IMR-90 (cell line): ENCODE results near the gene IP6K1.

Source experiments
- BHLHE40 ChIP-seq: fragments of 150-350 bp; IDR thresholded peaks from 2 replicates; pipeline ENCODE4 v1.6.1; 2016; ENCODE audit warnings: mild to moderate bottlenecking, low read depth, low read length
- CEBPB ChIP-seq: IDR thresholded peaks from 2 replicates; pipeline ENCODE4 v1.6.1; 2012; ENCODE audit warnings: low read depth, low read length, improper control_type of control experiment
- CHD1 ChIP-seq: IDR thresholded peaks from 2 replicates; pipeline ENCODE4 v1.6.1; 2012; ENCODE audit warnings: low read depth, low read length, improper control_type of control experiment
- CTCF ChIP-seq: conservative IDR thresholded peaks from 2 replicates; pipeline ENCODE4 v1.5.1; 2012; ENCODE audit warnings: mild to moderate bottlenecking, low read depth, low read length, improper control_type of control experiment
- ELK1 ChIP-seq: fragments of 150-350 bp; IDR thresholded peaks from 2 replicates; pipeline ENCODE4 v1.6.1; 2016; ENCODE audit warnings: low read depth, mild to moderate bottlenecking, low read length, moderate library complexity, borderline replicate concordance
- FOS ChIP-seq: fragments of 150-350 bp; IDR thresholded peaks from 2 replicates; pipeline ENCODE4 v1.6.1; 2016; ENCODE audit warnings: low read depth, low read length
- MAFK ChIP-seq: IDR thresholded peaks from 2 replicates; pipeline ENCODE4 v1.6.1; 2012; ENCODE audit warnings: low read depth, low read length, improper control_type of control experiment
- MAZ ChIP-seq: IDR thresholded peaks from 2 replicates; pipeline ENCODE4 v1.6.1; 2012; ENCODE audit warnings: low read depth, mild to moderate bottlenecking, low read length, improper control_type of control experiment, moderate library complexity, borderline replicate concordance
- MXI1 ChIP-seq: IDR thresholded peaks from 2 replicates; pipeline ENCODE4 v1.6.1; 2012; ENCODE audit warnings: low read depth, mild to moderate bottlenecking, low read length, moderate library complexity, borderline replicate concordance
- NFE2L2 ChIP-seq: fragments of 150-350 bp; IDR thresholded peaks from 2 replicates; pipeline ENCODE4 v1.6.1; 2016; ENCODE audit warnings: low read depth, mild to moderate bottlenecking, low read length
- POLR2A ChIP-seq: IDR thresholded peaks from 2 replicates; pipeline ENCODE4 v1.6.1; 2012; ENCODE audit warnings: mild to moderate bottlenecking, low read depth, low read length
- RCOR1 ChIP-seq: IDR thresholded peaks from 2 replicates; pipeline ENCODE4 v1.6.1; 2012; ENCODE audit warnings: mild to moderate bottlenecking, low read length, improper control_type of control experiment; ENCODE audit not compliant: insufficient replicate concordance
- RFX5 ChIP-seq: IDR thresholded peaks from 2 replicates; pipeline ENCODE4 v1.8.0; 2012; ENCODE audit warnings: low read depth, mild to moderate bottlenecking, low read length, moderate library complexity
- SMC3 ChIP-seq: fragments of 150-350 bp; IDR thresholded peaks from 2 replicates; pipeline ENCODE4 v1.6.1; 2016; ENCODE audit warnings: low read depth, mild to moderate bottlenecking, antibody characterized with exemption, low read length, moderate library complexity

GRCh38 chr3:49759226-49759625, 27.1 kb downstream of the IP6K1 start:
- no peak for TF ChIP-seq POLR2A
- TF ChIP-seq CTCF = no peak
- TF ChIP-seq BHLHE40 = no peak
- TF ChIP-seq MAFK = no peak
- no peak for TF ChIP-seq SMC3
- no peak for TF ChIP-seq RCOR1
- TF ChIP-seq MAZ = no peak
- no peak for TF ChIP-seq NFE2L2
- no peak for TF ChIP-seq ELK1
- TF ChIP-seq CHD1 = no peak
- TF ChIP-seq CEBPB = no peak
- TF ChIP-seq RFX5 = no peak
- TF ChIP-seq MXI1 = no peak
- no peak for TF ChIP-seq FOS
